Occipital lobe (tissue), 2 donors: ENCODE results near the gene MECR. TPM values are rescaled to one million over a fixed set of nuclear protein-coding genes. Genes with fewer than 3 reads are reported as not detected.

ENCODE experiments used
- DNase-seq: peaks from one replicate; lab custom pipeline; 2025; lab: John Stamatoyannopoulos, UW
- total RNA-seq: library from RNA; depleted of rRNA; stranded (reverse); fragments of >200 nt; gene quantifications from one replicate; pipeline ENCODE4 v1.2.3, GENCODE V29; 2014

Gene MECR
- total RNA-seq, 1 donor from 2014 or later, result 15.8 TPM

DNA sequence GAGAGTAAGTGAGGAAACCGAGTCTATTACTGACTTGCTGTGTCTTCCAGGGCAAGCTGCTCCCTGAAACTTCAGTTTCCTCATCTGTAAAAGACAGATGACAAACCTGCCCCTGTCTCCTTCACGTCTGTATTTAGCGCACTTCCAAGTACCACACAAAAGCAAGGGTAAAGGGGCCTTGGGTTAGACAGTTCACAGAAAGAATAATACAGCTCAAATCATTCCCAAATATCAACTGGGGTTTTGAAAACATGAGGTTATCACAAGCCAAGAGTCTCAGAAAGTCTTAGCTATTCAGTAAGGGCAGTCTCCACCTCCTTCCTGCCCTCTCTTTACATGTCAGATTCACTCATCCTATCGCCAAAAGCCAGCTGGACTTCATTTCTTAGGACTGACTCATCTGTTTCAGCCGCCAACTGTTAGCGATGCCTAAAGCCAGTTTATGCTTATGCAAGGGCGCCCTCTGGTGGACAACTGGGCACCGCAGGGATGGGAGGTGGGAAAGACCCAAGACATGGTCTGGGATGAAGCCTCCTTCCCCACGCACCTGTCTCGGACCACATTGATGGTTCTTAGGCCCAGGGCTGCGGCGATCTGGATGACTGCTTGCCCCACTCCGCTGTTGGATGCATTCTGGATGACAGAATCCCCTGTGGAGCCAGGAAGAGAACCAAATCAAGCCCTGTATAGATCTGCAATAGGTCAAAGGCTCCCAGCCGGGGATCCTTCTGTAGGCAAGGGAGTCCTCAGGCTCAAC is 28.0 kb downstream of the MECR start:
- peak; percentile 91 for DNase-seq

DNA sequence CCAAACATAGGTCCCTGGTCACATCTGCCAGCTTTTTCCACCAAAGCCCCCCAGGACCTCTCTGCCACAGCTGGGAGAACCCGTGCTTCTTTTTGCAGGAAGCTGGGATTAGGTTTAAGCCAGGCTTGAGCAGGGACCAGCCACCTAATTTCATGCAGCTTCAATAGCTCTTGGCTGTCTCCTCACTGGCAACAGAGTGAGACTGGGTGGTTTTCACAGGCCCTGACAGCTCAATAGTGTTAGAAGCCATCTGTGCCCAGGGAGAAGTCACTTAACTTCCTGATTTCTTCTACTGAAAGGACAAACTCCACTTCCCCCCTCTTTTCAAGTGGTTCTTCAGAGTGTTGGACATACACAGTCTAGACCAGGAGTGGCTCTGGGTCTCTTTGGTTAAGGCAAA is 28.7 kb downstream of the MECR start:
- DNase-seq, result no peak

- DNase-seq, result no peak
Observed at GRCh38 chr1:29201595-29202051, 29.1 kb downstream of the MECR start.

- DNase-seq, result no peak
Observed at GRCh38 chr1:29200906-29201594, 29.7 kb downstream of the MECR start.

DNA sequence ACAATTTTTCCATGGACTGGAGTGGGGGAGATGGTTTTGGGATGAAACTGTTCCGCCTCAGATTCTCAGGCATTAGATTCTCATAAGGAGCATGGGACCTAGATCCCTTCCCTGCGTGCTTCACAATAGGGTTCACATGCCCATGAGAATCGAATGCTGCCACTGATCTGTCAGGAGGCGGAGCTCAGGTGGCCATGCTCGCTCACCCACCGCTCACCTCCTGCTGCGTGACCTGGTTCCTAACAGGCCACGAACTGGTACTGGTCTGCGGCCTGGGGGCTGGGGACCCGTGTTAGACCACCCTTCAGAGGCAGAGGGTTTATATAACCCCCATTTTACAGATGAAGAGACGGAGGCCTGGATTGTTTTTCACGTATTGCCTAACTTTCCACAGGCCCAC is 32.7 kb downstream of the MECR start:
- no peak for DNase-seq

- DNase-seq, result no peak
Observed at GRCh38 chr1:29197590-29197924, 33.2 kb downstream of the MECR start.

- DNase-seq, result no peak
Observed at GRCh38 chr1:29196863-29197589, 33.7 kb downstream of the MECR start.

- no peak for DNase-seq
Observed at GRCh38 chr1:29195881-29196291, 34.8 kb downstream of the MECR start.

DNA sequence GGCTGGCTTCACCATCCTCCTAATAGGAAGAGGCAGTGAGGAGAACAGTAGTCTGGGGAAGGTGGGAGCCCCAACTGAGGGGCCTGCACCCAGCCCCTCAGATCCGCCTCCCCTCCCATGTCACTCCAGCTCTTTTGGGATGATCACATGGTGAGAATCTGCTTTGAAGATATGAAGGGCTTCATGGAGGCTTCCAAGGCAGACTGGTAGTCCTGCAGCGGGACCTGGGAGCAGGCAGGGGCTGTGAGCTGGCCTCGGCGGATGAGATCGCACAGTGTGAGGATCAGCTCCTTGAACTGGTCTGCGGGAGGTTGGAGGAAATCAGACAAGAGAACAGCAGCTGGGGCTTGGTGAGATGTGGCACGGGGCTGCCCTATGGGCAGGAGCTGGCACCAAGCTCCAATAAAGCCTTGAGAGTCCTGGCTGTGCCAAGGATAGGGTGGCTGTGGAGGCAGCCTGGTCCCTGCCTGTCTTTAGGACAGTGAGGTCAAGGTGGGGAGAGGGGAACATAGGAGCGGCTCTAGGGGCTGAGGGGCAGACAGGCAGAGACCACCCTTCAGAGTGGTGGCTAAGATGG is 36.8 kb downstream of the MECR start:
- DNase-seq, result no peak

DNA sequence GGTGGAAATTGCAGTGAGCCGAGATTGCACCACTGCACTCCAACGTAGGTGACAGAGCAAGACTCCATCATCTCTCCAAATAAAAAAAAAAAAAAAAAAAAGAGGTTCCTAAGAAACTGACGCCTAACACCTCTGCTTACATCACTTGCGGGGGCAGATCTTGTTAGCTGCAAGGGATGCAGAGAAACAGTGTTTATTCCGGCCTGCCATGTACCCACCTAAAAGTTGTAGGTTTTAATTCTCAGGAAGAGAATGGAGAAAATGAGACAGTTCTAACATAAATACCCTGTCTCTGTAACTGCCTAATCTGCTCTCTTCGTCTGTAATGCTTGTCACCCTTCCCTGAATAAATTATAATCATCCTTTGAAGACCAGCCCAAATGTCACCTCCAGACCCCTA is 40.0 kb downstream of the MECR start:
- no peak for DNase-seq

DNA sequence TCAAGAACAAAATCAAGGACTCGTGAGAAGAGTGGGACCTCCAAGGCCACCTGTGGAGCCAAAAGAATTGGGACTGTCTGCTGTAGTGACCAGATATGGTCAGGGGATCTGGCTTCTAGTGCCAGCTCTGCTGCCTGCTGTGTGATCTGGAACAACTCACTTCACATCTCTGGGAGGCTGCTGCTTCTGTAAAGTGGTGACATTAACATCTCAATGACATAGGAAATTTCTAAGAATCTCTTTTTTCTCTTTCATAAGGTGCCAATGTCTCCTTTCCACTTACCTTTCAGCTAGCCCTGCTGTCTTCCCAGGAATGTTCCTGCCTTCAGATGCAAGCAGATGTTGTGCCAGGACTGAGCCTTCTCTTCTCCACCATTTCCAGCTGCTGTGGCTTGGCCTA is 44.0 kb downstream of the MECR start:
- DNase-seq, result no peak

GRCh38 chr1:29186252-29186651 is 44.5 kb downstream of the MECR start:
- no peak for DNase-seq

DNA sequence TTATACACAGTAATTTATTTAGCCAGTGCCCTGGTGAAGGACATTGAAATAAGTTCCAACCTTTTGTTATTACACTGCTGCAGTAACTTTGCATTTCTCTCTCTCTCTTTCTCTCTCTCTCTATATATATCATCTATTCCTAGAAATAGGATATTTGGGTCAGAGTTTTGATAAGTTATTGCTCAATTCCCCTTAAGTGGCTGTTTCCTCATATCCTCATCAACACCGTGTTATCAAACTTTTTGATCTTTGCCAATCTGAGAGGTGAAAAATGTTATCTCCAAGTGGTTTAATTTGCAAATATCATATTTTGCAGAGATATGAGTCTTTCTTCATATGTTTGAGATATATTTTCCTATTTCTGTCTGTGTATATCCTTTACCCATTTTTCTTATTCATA is 47.4 kb downstream of the MECR start:
- no peak for DNase-seq

GRCh38 chr1:29181413-29182225 is 49.1 kb downstream of the MECR start, which contains the start of gene SRSF4:
SRSF4 (minus strand) TSS chr1:29181900; CDS start chr1:29181752, 148 bp downstream.
- DNase-seq, result peak; percentile 97

- no peak for DNase-seq
Observed at GRCh38 chr1:29180497-29181412, 50.0 kb downstream of the MECR start.

DNA sequence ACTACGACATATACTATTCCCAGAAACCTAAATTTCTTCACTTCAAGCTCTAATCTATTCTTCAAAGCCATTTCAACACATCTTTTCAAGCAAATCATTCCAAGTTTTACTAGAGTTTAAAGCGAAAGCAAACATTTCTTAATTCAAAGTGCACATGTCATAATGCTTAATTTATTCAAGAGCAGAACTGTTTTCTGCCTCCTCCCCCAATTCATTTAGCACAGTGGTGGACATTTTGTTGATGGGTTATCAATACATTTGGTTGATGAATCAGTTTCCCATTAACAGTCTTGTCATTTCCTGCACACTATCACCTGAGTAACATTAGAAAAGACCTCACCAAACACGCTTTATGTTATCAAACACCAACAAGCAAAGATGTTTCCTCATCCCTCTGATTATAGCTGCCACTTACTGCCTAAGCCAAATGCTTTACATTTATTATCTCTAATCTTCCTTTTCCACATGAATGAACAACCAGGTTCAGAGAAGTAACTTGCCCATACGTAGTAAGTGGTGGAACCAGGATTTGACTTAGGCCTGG is 51.0 kb downstream of the MECR start:
- DNase-seq, result no peak

- no peak for DNase-seq
Observed at GRCh38 chr1:29177022-29177705, 53.6 kb downstream of the MECR start.

DNA sequence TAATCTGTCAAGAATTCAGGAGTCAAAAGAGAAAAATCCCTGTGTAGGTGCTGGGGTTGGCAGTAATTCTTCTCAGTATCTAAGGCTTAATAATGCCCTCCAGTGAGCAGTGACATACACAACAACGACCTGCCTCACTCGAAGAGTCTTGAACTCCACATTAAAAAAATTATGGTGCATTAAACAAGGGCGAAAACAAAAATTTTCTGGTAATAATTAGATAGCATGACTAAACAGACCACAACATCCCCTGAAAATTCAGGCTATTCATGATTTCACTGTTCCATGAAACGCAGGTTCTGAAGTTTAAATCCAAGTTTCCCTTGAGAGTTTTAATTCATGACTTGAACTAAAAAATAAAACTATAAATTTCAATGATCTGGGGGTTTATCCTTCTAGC is 54.2 kb downstream of the MECR start:
- no peak for DNase-seq

DNA sequence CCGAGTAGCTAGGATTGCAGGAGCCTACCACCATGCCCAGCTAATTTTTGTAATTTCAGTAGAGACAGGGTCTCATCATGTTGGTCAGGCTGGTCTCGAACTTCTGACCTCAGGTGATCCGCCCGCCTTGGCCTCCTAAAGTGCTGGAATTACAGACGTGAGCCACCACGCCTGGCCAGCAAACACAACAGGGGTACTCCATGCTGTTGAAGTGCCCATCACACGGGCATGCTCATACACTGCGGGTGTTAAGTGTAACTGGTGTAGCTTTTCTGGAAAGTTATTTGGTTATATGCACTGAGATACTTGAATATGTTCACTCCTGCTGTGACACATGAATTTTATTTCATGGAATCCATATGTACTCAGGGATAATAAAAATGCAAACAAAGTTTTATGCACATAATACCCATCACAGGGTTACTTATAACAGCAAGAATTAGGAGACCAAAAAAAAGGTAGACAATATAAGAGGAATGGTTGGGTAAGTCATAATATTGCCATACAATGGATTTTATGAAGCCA is 58.3 kb downstream of the MECR start:
- no peak for DNase-seq
